Measurements from ENCODE around the gene GALNT17.

DNA sequence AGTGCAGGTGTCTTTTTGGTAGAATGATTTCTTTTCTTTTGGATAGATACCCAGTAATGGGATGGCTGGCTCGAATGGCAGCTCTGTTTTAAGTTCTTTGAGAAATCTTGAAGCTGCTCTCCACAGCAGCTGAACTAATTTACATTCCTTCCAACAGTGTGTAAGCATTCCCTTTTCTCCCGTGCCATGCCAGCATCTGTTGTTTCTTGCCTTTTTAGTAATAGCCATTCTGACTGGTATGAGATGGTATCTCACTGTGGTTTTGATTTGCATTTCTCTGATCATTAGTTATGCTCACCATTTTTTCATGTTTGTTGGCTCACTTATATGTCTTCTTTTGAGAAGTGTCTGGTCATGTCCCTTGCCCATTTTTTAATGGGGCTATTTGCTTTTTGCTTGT is 486.3 kb downstream of the GALNT17 start:
- TF ChIP-seq CTCF (tag by site-specific recombination; IDR thresholded peaks at IDR 0.05) (no peak), ZBTB8A (tag by site-specific recombination; IDR thresholded peaks at IDR 0.05) (no peak), YY1 (tag by site-specific recombination; IDR thresholded peaks at IDR 0.05) (no peak)

Measured in HEK293 (cell line).